NCI-H2196 treated with DMSO at 0.1 percent for 48 hours (cell line): ENCODE measurements around the gene GPR157.
"Not testable (repeated sequence)": the region's sequence is repeated elsewhere in the genome, so short reads cannot be mapped to it uniquely, and the experiment has no call there.

Source experiments
- DNase-seq: peaks from one replicate; lab custom pipeline; 2025; ENCODE audit not compliant: unreplicated experiment; lab: John Stamatoyannopoulos, UW

The GPR157 gene, protein sequence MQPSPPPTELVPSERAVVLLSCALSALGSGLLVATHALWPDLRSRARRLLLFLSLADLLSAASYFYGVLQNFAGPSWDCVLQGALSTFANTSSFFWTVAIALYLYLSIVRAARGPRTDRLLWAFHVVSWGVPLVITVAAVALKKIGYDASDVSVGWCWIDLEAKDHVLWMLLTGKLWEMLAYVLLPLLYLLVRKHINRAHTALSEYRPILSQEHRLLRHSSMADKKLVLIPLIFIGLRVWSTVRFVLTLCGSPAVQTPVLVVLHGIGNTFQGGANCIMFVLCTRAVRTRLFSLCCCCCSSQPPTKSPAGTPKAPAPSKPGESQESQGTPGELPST

GRCh38 chr1:9128520-9129265 lies at the start of gene GPR157:
TSS of gene GPR157 (minus strand) at chr1:9129102. CDS start at chr1:9129027, 75 bp downstream.
- DNase-seq: peak; percentile 61

- DNase-seq: no peak
These were observed 45.9 kb upstream of the GPR157 start for GRCh38 chr1:9174762-9175161.

DNA sequence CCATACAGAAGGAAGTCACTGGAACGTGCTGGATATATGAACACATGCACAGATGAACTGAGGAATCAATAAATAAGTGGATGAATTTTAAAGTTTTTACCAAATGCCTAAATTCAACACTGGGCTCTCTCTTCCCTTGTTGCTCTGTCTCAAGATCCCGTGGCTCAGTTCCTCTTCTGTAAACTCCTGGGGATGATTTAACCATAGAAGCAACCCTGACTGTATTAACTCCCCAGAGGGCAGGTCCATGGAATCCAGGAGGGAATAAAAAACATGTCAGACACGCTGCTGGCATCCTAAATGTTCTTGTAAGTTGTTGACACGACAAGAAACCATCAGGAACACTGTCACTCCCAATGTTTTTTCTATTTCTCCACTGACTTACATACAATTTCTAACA lies 45.3 kb upstream of the GPR157 start:
- no peak for DNase-seq

DNA sequence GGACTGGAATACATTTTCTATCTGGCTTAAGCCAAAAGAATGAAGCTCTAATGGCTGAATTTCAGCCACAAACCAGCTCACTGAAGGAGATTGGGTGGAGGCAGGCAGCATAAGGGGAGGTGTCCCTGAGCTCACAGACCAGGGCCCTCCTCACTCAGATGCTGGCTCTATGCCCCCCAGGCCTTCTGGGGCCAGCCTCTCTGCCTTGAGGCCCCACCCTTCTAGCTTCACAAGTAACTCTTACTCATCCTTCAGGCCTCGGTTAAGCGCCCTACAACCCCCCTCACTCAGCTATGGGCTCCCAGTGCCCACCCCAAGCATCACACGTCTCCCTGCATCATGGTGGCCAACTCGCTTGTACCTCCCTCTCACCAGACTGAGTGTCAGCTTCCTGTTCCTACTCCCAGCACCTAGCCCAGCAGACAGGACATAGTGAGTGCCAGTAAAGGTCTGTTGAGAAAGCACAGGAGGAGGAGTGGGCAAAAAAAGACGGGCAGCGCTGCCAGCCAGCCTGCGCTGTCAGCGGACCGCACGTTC lies 40.8 kb upstream of the GPR157 start:
- DNase-seq: no peak

- no peak for DNase-seq
These were observed 38.7 kb upstream of the GPR157 start for GRCh38 chr1:9167638-9168037.

- DNase-seq: no peak
These were observed 37.7 kb upstream of the GPR157 start for GRCh38 chr1:9166289-9167235.

DNA sequence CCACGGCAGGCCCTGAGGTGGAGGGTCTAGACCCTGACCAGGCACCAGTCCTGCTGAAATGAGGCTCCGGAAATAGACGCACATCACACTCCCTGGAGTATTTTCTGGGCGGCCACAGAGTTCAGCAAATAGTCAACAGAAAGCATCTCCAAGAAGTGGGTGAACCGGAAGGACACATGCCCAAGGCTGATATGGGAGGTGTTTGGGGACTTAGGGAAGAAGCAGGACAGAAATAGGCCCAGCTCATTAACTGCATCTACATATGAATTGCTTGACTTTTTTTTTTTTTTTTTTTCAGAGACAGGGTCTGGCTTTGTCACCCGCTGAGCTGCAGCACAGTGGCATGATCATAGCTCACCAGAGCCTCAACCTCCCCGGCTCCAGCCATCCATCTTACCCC lies 36.5 kb upstream of the GPR157 start:
- DNase-seq: no peak

DNA sequence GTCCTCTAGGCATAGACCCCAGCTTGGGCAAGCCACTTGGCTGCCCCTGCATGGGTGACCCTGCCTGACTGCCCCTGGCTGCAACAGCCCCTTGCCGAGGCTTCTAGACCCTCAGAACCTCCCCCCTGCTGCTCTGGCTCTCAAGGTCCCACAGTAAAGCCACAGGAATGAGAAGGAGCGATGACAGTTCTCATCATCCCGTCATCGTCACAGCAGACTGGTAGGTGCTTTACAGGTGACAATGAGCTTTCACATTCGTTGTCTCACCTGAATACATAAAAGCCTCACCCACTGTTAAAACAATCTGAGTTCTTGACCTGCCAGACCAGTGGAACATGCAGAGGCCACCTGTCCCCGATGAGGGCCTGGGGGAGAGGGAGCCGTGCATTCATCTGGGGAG lies 36.0 kb upstream of the GPR157 start:
- DNase-seq: no peak

- DNase-seq: no peak
These were observed 35.6 kb upstream of the GPR157 start for GRCh38 chr1:9164532-9164900.

- no peak for DNase-seq
These were observed 33.1 kb upstream of the GPR157 start for GRCh38 chr1:9161963-9162362.

DNA sequence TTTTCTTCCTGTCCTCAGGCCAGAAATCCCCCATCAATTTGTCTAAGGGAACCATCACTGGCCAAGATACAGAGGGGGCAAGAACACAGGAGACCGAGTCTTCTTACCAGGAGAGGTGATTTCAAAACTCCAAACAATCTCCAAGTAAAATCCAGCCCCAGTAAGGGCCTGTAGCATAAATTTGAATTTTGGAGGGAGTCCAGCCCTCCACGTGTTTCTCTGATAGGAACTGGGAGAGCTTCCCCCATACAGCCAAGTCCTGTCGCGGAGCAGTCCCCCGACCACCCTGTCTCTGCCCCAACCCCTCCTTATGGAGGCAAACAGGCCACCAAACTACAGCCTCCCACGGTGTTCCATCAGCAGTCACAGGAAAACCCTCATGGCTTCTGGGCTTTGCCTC lies 32.4 kb upstream of the GPR157 start:
- no peak for DNase-seq

DNA sequence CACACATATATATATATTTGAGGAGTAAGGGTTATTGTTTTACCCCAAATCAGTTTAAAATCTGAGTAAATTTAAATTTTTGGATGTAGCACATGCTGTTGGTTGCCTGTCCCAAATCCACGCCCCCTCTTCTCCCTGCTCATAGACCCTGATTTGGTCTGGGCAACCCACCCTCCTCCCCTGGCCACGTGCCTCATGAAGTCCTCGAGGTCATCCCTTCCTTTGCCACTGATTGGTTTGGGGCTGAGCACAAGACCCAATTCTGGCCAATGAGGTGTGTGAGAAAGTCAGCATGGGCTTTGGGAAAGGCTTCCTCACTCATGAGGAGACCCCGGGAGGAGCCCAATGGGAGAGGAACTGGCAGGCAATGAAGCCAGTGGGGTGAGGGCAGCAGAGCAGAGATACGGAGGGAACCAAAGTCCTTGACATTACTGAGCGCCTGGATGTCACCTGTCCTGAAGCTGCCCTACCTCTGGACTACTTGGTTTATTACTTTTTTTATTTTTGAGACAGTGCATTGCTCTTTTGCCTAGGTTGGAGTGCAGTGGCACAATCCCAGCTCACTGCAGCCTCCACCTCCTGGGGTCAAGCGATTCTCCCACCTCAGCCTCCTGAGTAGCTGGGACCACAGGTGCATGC lies 31.3 kb upstream of the GPR157 start:
- DNase-seq: no peak

GRCh38 chr1:9155879-9156278 lies 27.0 kb upstream of the GPR157 start:
- no peak for DNase-seq

DNA sequence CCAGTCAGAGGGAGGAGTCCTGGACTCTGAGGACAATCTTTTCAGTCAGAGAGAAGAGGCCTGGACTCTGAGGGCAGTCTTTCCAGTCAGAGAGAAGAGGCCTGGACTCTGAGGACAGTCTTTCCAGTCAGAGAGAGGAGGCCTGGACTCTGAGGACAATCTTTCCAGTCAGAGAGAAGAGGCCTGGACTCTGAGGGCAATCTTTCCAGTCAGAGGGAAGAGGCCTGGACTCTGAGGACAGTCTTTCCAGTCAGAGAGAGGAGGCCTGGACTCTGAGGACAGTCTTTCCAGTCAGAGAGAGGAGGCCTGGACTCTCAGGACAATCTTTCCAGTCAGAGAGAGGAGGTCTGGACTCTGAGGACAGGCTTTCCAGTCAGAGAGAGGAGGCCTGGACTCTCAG lies 26.5 kb upstream of the GPR157 start:
- not testable (repeated sequence) for DNase-seq

- no peak for DNase-seq
These were observed 24.2 kb upstream of the GPR157 start for GRCh38 chr1:9153152-9153551.

GRCh38 chr1:9152535-9152934 lies 23.6 kb upstream of the GPR157 start:
- no peak for DNase-seq

- DNase-seq: no peak
These were observed 22.5 kb upstream of the GPR157 start for GRCh38 chr1:9151328-9151860.

DNA sequence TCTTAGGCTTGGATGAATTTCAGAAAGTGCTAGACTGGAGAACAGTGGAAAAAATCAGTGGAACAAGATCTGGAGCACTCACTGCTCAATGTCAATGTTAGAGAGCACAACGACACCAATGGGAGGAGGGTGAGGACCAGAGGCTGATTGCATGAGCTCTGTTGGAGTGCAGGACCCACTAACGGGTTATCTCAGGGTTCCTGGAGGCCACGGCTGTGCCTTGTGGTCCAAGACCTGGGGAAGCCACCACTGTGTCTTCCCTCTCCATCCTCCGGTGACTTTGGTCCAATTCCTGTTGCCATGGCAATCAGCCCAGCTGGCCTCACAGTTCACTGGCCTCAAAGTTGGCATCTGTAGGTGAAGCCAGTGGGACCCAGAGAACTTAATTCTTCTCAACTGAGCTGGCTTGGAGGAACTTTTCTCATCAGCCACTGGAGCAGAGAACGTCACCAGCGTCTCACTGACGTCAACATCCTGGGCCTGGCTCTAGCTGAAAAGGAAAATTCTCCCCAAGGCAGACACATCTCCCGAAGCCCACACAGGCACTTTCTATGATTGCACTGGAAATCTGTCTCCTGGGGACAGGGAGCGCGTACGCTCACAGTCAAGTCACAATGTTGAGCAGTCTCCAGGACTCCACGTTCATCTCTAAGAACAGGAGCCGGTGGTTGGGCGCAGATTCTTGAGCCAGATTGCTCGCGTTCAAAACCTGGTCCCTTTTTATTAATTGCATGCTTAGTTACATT lies 21.9 kb upstream of the GPR157 start:
- DNase-seq: no peak

DNA sequence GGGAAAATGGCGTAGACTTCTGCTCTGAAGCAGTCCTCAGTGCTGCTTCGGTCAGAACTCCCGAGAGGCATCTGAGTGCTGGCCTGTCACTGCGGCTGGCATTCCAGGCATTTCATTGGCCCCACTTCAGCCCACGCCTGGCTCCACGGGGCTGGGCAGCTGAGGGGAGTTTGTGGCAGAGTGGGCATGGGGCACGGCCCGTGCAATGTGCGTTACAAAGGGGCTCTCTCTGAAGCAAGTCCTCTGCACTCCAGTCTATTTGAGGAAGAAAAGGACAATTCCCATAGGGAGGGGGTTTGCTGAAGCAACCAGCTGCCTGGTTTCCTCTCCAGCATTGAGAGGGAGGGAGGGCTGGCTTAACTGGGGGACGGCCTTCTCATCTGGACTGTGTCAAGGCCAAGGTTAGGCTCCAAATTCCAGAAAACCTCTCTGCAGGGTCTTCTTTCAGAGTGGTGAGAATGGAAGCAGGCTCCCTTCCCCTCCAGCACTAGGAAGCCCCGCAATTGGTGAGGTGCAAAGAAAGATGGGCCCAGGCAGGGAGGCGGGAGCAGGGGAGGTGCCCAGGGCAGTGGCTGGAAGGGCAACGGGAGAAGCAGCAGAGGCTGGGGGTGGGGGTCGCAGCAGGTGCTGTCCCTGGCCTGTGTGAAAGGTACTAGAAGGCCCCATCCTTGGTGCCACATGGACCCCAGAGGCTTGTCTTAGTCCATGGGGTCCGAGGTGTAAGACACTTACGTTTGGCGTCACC lies 21.1 kb upstream of the GPR157 start:
- no peak for DNase-seq
